Stimulated activated CD8-positive, alpha-beta memory T cell treated with anti-CD3 and anti-CD28 coated beads, Interleukin-4, amount 100 ng/mL, for 4 hours (primary cell): Measurements from ENCODE around the gene PRPF18.

Experiments
- DNase-seq, 2 donors: peaks; one replicate each; pipeline ENCODE4 v3.0.0-alpha.2; 2020; ENCODE audit warnings: low read depth in 2 of 2, low spot score in 1 of 2

Gene PRPF18

DNA sequence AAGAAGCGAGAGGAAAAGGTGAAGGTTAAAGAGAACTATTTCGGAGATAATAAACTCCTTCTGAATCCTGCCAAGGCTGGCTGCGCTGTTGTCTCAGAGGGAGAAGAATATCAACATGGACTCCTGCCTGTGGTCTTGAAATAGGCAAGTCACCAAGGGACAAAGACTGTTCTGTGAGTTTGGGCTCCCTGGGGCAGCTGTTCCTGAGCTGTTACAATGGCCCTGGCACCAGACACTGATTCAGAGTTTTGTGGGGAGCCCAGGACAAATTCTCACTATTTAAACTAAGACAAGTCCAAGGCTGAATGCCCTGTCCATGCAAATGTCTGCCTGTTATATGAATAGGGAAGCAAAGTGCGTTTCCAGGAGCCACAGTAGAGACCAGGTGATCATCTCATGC lies 81.4 kb downstream of the PRPF18 start:
- DNase-seq, result no peak

DNA sequence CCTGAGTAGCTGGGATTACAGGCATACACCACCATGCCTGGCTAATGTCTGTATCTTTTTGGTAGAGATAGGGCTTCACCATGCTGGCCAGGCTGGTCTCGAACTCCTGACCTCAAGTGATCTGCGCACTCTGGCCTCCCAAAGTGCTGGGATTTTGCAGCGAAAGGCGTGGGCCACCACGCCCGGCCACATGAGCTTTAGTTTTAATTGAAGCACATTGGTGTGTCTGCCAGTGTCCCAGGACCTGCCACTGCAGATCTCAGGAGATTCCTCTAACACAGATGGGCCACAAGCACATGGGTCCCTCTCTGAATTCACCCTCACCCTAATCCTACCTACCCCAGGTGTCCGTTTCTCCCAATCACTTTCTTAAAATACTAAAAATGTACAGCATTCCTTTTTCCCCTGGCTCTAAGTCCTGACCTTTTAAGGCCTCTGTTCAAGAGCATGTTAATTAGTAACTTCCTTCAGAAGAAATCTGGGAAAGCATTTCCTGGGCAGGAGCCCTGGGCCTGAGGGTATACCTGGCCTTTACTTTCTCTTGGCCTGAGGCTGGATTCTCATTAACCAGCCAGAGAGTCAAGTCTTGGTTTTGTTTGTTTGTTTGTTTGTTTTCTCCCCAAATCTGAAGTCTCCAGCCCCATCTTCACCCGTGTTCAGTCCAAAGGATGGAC lies 82.6 kb downstream of the PRPF18 start:
- DNase-seq, result no peak

GRCh38 chr10:13669901-13670300 lies 83.1 kb downstream of the PRPF18 start:
- no peak for DNase-seq

GRCh38 chr10:13670311-13670710 lies 83.5 kb downstream of the PRPF18 start:
- no peak for DNase-seq

GRCh38 chr10:13671904-13672303 lies 85.1 kb downstream of the PRPF18 start:
- DNase-seq, result no peak

- DNase-seq, result no peak
Measured at GRCh38 chr10:13672548-13672947, 85.8 kb downstream of the PRPF18 start.

GRCh38 chr10:13673156-13673555 lies 86.4 kb downstream of the PRPF18 start:
- DNase-seq, result no peak

DNA sequence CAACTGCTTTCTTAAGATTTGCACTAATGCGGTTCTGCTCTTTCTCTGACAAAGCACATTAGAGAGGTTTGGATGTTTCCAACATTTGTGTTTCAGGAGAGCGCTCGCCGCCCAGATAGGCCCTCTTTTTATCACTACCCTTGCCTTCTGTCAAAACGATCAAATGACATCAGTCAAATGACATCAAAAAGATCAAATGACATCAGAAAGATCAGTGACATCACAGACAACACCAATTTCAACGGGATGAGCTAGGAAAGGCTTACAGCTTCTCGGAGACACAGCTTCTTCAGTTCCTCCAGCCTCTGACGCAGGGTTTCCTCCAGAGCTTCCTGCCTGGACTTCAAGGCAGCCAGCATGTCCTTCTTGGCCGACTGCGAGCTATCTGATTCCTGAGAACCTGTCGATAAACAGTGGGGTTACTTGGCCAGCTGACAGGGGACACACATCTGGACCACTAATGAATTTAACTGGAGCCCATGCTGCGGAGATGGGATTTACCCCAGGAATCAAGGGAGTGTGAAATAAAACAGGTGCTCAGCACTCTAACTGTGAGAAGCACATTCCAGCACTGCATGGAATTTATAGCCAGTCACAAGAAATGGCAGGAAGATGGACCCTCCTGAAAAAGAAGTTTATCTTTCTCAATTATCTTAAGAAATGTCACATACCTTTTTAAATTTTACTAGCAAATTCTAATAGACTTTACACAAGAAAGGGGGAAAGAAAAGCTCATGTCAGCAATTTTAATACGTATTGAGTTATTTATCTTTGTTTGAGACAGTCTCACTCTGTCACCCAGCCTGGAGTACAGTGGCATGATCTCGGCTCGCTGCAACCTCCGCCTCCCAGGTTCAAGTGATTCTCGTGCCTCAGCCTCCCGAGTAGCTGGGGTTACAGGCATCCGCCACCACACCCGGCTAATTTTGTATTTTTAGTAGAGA lies 88.2 kb downstream of the PRPF18 start:
- no peak for DNase-seq

DNA sequence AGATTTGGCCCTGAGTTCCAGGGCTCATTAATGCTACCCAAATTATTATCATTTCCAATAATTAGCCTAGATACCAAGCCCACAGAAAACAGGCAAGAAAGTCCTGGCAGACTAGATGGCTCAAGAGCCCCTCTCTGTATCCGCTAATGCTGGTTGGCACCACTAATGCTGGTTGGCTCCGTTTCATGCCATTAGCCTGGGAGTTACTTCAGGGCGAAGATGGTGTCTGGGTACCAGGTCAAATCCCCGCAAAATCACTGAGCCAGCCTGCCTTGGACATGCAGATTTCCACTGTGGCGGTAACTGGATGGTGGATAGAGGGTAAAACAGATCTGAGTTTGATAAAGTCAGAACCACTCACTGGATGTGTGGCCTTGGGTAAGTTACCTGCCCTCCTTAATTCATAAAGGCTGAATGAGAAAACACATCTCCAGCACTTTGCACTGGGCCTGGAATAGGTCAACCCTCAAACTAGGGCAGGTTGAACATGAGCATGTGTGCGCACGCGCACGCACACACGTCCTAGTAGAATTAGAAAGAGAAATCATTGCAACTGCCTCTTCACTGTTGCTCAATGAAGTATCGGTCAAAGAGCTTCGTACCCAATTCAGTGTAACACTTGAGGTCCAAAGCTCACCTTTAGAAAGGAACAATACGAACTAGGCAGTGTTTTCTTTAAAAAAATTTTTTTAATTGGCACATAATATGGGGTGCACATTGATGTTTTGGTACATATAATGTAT lies 91.5 kb downstream of the PRPF18 start:
- no peak for DNase-seq
